ENCODE measurements around the gene AMT.

AMT gene

GRCh38 chr3:49422379-49423248, at the start of gene AMT:
AMT (minus strand) TSS chr3:49422473; CDS start chr3:49422450, 23 bp downstream.
- no peak for DNase-seq (ENCODE audit: low spot score)

- no peak for DNase-seq (ENCODE audit: low spot score)
Measured at GRCh38 chr3:49470714-49471420, 48.6 kb upstream of the AMT start.

- peak; percentile 99 for DNase-seq (ENCODE audit: low spot score)
Measured at GRCh38 chr3:49469936-49470713, 47.9 kb upstream of the AMT start, which contains the start of gene DAG1. DAG1 (plus strand) TSS chr3:49470267; CDS start chr3:49510535, 40,268 bp downstream.

GRCh38 chr3:49469037-49469935, 47.0 kb upstream of the AMT start:
- DNase-seq (ENCODE audit: low spot score), result peak; percentile 78

- no peak for DNase-seq (ENCODE audit: low spot score)
Measured at GRCh38 chr3:49466085-49466484, 43.8 kb upstream of the AMT start.

GRCh38 chr3:49465270-49466034, 43.2 kb upstream of the AMT start:
- peak; percentile 96 for DNase-seq (ENCODE audit: low spot score)

- no peak for DNase-seq (ENCODE audit: low spot score)
Measured at GRCh38 chr3:49462222-49462621, 39.9 kb upstream of the AMT start.

- no peak for DNase-seq (ENCODE audit: low spot score)
Measured at GRCh38 chr3:49461443-49462171, 39.3 kb upstream of the AMT start.

GRCh38 chr3:49460956-49461355, 38.7 kb upstream of the AMT start:
- no peak for DNase-seq (ENCODE audit: low spot score)

- DNase-seq (ENCODE audit: low spot score), result no peak
Measured at GRCh38 chr3:49460188-49460890, 38.1 kb upstream of the AMT start.

GRCh38 chr3:49456466-49456865, 34.2 kb upstream of the AMT start:
- DNase-seq (ENCODE audit: low spot score), result no peak

- DNase-seq (ENCODE audit: low spot score), result no peak
Measured at GRCh38 chr3:49454898-49455681, 32.8 kb upstream of the AMT start.

- no peak for DNase-seq (ENCODE audit: low spot score)
Measured at GRCh38 chr3:49454458-49454857, 32.2 kb upstream of the AMT start.

GRCh38 chr3:49453621-49454020, 31.3 kb upstream of the AMT start:
- DNase-seq (ENCODE audit: low spot score), result no peak

GRCh38 chr3:49445391-49445790, 23.1 kb upstream of the AMT start:
- DNase-seq (ENCODE audit: low spot score), result no peak

- DNase-seq (ENCODE audit: low spot score), result no peak
Measured at GRCh38 chr3:49434731-49435130, 12.5 kb upstream of the AMT start.

GRCh38 chr3:49428752-49429080, 6.4 kb upstream of the AMT start:
- DNase-seq (ENCODE audit: low spot score), result no peak

- DNase-seq (ENCODE audit: low spot score), result no peak
Measured at GRCh38 chr3:49427586-49427985, 5.3 kb upstream of the AMT start.

- DNase-seq (ENCODE audit: low spot score), result no peak
Measured at GRCh38 chr3:49424816-49425215, 2.5 kb upstream of the AMT start.

Data from COLO829 (cell line).